SKM-1 (cell line): ENCODE data around the gene MYCT1.
"Not testable (repeated sequence)": the region's sequence is repeated elsewhere in the genome, so short reads cannot be mapped to it uniquely, and the experiment has no call there.

ENCODE experiments used
- DNase-seq: peaks from one replicate; lab custom pipeline; 2025; ENCODE audit not compliant: unreplicated experiment; lab: John Stamatoyannopoulos, UW

Gene MYCT1, protein sequence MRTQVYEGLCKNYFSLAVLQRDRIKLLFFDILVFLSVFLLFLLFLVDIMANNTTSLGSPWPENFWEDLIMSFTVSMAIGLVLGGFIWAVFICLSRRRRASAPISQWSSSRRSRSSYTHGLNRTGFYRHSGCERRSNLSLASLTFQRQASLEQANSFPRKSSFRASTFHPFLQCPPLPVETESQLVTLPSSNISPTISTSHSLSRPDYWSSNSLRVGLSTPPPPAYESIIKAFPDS

GRCh38 chr6:152697634-152698033, at the start of gene MYCT1:
Gene MYCT1 (plus strand): TSS chr6:152697897. CDS start chr6:152697903, 6 bp downstream.
- DNase-seq = no peak

DNA sequence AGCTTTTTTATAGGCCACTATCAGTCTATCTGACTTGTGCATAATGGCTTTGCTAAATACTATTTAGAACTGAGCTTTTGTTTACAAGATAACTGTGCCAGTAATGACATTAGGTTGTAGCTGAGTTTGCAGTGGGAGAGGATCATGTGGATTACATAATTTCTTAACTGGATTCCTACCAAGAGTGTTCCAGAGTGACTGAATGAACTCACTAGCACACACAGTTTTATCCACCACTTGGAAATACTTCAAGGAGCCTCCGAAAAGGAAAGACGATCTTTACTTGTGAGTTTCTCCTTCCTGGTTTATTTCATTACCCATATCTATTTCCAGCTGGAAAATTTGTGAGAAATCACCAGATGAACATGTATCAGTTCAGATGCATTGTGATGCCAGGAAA, 49.6 kb upstream of the MYCT1 start:
- no peak for DNase-seq

DNA sequence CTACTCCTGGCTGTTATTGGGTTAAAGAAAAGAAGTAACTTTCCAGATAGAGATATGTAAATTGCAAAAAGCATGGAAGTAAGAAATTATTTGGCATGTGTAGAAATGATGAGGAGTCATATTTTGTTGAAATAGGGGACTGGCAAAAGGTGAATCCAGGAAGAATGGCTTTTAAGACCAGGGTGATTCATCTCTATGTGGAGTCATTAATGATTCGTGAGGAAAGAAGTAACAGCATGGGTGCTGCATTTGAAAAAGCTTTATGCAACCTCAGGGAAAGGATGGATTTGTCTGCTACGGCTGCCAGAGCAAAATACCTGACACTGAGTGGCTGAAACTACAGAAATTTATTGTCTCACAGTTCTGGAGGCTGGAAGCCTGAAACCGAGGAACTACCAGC, 45.7 kb upstream of the MYCT1 start:
- DNase-seq = no peak

DNA sequence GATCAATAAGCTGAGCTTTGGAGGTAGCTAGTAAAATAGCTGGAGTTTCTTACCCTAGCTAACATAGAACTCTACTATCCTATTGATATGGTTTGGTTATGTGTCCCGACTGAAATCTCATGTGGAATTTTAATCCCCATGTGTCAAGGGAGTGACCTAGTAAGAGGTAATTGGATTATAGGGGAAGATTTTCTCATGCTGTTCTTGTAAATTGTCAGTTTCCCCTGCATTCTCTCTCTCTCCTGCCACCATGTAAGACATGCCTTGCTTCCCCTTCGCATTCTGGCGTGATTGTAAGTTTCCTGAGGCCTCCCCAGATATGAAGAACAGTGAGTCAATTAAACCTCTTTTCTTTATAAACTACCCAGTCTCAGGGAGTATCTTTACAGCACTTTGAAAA, 35.9 kb upstream of the MYCT1 start:
- no peak for DNase-seq

DNA sequence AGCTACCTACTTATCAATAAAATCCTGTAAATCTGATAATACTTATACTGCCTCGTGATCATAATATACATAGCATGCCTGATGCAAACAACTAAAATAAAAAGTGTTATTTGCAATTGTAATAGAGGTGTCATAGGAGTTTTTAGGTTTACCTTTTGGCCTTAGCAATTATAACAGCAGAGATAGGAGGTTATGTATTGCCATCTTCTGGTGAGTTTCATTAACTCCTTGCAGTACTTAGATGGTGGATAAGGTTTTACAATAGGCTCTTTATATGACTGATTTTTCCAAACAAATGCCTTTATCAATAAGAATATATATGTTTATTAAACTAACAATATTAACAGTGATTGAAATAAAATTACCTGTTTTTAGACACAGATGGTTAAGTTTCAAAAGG, 27.8 kb upstream of the MYCT1 start:
- DNase-seq = peak; percentile 1

DNA sequence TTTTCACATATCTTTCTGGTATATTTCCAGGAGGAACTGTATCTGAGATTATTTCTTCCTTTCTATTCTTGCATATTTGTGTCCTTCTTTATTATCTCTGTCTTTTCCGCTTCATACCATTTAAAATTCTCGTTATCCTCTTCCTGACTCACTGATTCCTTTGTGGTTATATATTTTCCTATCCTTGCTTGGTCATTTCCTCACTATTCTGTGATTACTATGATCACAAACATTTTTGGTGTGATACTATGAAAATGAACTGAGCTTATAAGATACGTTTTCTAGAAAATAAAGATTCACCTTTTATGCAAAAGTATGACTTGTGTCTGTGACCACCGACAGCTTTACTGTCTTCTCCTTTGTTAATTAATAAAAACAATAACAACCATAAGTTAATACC, 26.5 kb upstream of the MYCT1 start:
- no peak for DNase-seq

DNA sequence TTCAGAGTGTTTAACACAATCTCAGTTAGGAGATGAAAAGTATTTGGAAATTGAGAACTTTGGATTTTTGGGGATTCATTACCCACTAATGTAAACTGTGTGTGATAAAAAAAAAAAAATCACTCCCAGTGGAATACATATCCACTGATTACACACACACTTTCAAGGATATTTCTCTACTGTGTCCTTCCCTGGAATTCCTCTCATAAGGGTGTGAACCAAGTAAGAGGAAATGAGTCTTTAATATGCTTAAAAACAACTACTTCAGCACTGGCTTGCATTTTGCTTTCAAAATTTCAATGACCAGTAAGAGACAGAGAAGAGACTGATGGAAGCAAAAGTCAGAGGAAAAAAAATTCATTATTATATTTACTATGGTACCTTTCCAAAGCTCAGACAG, 24.5 kb upstream of the MYCT1 start:
- no peak for DNase-seq

GRCh38 chr6:152680151-152680550, 17.5 kb upstream of the MYCT1 start:
- DNase-seq = no peak

- no peak for DNase-seq
Measured at GRCh38 chr6:152680879-152681517, 16.7 kb upstream of the MYCT1 start.

GRCh38 chr6:152682141-152682540, 15.6 kb upstream of the MYCT1 start:
- no peak for DNase-seq

DNA sequence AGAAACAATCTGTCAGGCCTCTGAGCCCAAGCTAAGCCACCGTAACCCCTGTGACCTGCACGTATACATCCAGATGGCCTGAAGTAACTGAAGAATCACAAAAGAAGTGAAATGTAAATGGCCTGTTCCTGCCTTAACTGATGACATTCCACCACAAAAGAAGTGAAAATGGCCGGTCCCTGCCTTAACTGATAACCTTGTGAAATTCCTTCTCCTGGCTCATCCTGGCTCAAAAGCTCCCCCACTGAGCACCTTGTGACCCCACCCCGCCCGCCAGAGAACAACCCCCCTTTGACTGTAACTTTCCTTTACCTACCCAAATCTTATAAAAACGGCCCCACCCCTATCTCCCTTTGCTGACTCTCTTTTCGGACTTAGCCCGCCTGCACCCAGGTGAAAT, 14.8 kb upstream of the MYCT1 start:
- not testable (repeated sequence) for DNase-seq

DNA sequence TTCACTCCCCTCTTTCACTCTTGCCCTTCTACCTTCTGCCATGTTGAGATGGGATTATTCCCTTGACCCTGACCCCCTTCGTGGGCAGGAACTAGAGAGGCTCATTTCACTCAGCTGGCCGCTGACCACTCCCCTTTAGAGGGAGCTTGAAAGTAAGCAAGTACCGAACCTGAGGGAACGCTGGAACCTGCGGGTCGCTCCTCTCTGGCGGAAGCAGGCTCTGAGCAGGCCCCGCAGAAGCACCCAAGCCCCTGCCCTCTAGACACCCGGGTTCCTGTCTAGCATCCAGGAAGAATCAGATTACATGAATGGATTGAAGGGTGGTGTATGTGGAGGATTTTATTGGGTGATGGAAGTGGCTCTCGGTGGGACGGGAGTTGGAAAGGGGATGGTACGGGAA, 11.9 kb upstream of the MYCT1 start:
- no peak for DNase-seq

DNA sequence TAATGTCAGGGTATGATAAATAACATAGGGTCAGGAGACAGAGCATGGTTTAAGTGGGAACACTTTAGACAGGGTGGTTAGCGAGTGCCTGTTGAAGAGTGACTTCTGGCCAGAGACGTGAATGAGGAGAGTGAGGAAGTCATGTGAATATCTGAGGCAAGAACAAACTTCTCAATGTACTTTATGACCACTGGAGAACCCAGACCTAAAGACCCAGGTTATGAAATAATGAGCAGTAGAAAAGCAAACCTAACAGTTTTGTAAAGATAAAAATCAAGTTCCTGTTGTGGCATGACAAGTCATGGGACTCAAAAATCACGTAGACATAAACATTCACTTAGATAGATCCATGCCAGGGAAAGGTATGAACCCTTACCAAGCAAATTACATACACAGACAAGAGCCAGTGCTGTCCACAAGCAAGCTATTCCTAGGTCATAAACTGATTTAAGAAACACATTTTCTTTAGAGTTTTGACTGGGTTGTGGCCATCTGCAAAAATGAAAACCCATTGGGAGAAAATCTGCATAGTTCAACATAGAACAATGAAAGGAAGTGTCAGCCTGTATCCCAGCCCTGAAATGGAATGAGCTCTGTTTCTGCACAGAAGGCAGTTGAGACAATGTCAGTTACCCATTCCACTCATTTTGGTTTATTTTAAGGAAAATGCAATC, 2.2 kb upstream of the MYCT1 start:
- DNase-seq = no peak

DNA sequence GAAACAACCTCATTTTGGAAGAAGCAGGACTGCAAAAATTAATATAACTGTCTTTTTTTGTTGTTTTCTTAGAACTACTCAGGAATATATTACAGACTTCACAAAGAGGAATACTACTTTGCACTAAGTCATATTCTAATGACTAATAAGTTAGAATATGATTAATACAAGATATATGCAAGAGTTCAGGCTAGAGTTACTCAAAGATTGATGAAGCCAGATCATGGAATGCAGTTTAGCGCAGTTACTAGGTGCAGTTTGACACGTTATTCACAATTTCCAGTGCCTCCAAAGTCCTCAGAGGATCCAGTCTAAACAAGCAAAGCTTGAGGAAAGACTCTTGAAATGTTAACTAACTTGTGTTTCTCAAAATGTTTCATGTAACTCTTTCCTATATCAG, 1.2 kb upstream of the MYCT1 start:
- no peak for DNase-seq

- DNase-seq = no peak
Measured at GRCh38 chr6:152698692-152699091, 995 bp downstream of the MYCT1 start.

- DNase-seq = no peak
Measured at GRCh38 chr6:152700427-152700826, 2.7 kb downstream of the MYCT1 start.

GRCh38 chr6:152701081-152701862, 3.6 kb downstream of the MYCT1 start:
- DNase-seq = no peak

DNA sequence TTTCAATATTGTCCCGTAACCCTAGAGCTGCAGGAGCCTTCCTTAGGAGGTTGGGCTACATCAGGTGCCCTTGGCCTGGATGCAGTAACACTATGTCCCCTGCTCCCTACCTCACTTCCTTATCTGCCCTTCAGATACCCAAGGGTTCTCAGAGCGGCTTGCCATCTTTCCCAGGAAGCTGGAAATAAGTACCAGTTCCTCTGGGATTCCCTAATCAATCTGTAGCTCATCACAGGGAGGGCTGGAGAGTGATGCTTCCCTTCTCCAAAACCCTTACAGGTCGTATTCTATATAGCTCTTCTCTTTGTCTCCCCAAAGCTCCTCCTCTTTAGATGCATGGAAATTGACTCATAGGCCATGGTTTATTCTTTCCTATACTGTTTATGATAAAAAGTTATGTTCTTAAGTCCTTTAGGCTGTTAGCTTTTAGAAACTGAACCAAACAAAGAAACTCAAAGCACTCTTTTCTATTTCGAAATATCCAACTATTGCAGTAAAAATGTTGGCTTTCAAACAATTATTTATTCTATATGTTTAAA, 4.2 kb downstream of the MYCT1 start:
- no peak for DNase-seq

GRCh38 chr6:152703750-152704149, 6.1 kb downstream of the MYCT1 start:
- not testable (repeated sequence) for DNase-seq

GRCh38 chr6:152705327-152705726, 7.6 kb downstream of the MYCT1 start:
- no peak for DNase-seq

- DNase-seq = no peak
Measured at GRCh38 chr6:152716322-152716721, 18.6 kb downstream of the MYCT1 start.
